Stimulated activated naive CD4-positive, alpha-beta T cell (primary cell): Measurements from ENCODE around the gene TLE4.

Source experiments
- DNase-seq, 6 experiments: peaks; one replicate each; lab custom pipeline; 2025; lab: John Stamatoyannopoulos, UW

TLE4 gene

GRCh38 chr9:79571309-79572031 lies at the start of gene TLE4:
TSS of gene TLE4 (plus strand) at chr9:79571965. CDS start at chr9:79572791, 826 bp downstream.
- DNase-seq, result peak; percentile 98 to 100 (median 100)

- DNase-seq, result no peak
Measured at GRCh38 chr9:79522793-79523192, 49.0 kb upstream of the TLE4 start.

- DNase-seq, result no peak
Measured at GRCh38 chr9:79524266-79524665, 47.5 kb upstream of the TLE4 start.

- no peak for DNase-seq
Measured at GRCh38 chr9:79526149-79526672, 45.6 kb upstream of the TLE4 start.

GRCh38 chr9:79535534-79535933 lies 36.2 kb upstream of the TLE4 start:
- DNase-seq, result no peak

GRCh38 chr9:79537838-79538237 lies 33.9 kb upstream of the TLE4 start:
- DNase-seq, result no peak

- no peak for DNase-seq
Measured at GRCh38 chr9:79542735-79543620, 28.8 kb upstream of the TLE4 start.

GRCh38 chr9:79544375-79544774 lies 27.4 kb upstream of the TLE4 start:
- DNase-seq, result peak in 5 of 6 experiments; percentile 23 to 78 (median 71)

- no peak for DNase-seq
Measured at GRCh38 chr9:79551586-79551985, 20.2 kb upstream of the TLE4 start.

- DNase-seq, result no peak
Measured at GRCh38 chr9:79551994-79552393, 19.8 kb upstream of the TLE4 start.

GRCh38 chr9:79555474-79556089 lies 16.2 kb upstream of the TLE4 start:
- DNase-seq, result no peak

- no peak for DNase-seq
Measured at GRCh38 chr9:79559495-79560181, 12.1 kb upstream of the TLE4 start.

GRCh38 chr9:79562749-79563386 lies 8.9 kb upstream of the TLE4 start:
- no peak for DNase-seq

GRCh38 chr9:79564105-79564504 lies 7.7 kb upstream of the TLE4 start:
- DNase-seq, result no peak

GRCh38 chr9:79565245-79565644 lies 6.5 kb upstream of the TLE4 start:
- DNase-seq, result no peak

GRCh38 chr9:79567671-79568098 lies 4.1 kb upstream of the TLE4 start:
- DNase-seq, result no peak

GRCh38 chr9:79568337-79569101 lies 3.2 kb upstream of the TLE4 start:
- DNase-seq, result no peak

GRCh38 chr9:79569814-79570447 lies 1.8 kb upstream of the TLE4 start:
- no peak for DNase-seq

- DNase-seq, result peak in 3 of 6 experiments; percentile 26 to 58 (median 48)
Measured at GRCh38 chr9:79570448-79571308, 1.1 kb upstream of the TLE4 start.
